ENCODE data around the gene MYMX.

GRCh38 chr6:44180886-44181285, 35.8 kb upstream of the MYMX start:
- TF ChIP-seq CTCF (IDR thresholded peaks at IDR 0.05; ENCODE audit: low read depth, low read length, poor library complexity, severe bottlenecking) (no peak), EZH2phosphoT487 (IDR thresholded peaks at IDR 0.05; ENCODE audit: borderline replicate concordance, low read length) (no peak)

Measured in DOHH2 (cell line).